Stimulated activated CD8-positive, alpha-beta memory T cell treated with anti-CD3 and anti-CD28 coated beads, Interleukin-15, amount 100 ng/mL, for 1 hour (primary cell): ENCODE results near the gene REL.

ENCODE experiments used
- DNase-seq: peaks from one replicate; pipeline ENCODE4 v3.0.0-alpha.2; 2020; ENCODE audit warnings: low read depth

Gene REL

DNA sequence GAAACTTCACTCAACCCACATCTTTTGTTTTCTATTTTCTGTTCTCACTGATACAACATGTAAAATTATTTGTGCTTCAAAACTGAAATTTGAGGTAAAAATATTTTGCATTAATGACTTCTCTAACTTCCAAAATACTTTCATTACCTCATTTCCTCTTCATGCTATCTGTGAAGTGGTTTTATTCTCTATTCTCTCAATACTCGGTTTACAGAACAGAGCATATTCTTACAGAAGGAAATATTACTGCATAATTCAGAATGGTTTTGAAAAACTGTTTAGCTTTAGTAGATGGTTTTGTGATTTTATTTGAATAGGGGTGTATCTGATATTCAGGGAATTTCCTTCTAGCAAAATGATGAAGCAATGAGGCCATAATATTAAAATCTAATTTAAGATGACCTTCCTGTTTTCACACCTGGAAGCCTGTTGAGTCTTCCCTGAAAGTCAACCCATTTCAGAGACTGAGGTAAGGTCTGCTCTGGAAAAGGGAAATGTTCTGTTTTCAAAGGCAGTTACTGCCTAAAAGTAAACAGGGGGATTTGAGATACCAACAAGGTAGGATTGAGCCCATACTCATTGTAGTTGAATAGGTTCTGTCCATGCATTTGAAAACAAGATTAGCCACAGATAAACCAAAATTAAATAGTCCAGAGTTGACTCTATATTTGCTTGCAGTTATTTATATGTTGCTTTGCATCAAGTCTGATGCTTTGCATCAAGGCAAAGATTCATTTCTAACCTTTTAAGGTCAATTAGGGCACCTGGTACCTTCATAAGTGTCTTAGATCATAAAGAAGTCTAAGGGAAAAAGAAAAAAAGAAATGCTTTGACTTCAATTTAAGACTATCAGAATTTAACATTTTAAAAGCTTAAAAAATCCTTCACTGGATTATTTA is 85.4 kb downstream of the REL start:
- no peak for DNase-seq

DNA sequence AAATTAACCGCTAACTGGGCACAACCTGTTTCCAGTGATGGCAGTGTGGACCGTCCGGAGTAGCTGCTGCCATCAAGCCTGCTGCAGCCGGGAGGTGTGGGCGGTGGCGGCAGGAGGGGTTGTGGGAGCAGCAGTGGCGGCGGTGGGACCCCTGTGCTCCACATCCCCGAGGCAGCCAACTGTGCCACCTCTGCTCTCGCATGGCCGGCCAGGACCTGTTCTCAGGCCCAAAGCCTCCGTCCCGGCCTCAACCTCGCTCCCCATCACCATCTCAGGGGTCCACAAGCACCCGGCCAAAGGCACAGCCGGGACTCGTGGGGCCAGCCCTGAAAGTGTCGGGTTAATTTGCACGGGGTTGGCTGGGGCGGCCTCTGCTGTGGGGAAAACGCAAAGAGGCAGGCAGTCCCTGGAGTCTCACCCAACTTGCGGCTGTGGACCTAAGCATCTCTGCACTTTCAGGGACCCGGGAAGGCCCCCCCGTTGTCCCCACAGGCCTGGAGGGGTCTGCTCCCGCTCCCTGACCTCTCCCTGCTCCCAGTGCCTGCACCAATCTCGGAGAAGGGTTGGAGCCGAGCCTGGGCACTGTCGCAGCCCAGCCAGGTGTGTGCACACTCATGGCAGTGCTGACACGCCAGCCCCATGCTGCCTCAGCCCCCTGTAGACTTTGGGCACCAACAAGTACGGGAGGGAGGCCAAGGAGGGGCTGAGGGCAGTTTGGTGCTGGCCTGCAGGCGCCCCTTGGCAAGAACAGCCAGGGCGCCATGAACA is 91.7 kb downstream of the REL start:
- no peak for DNase-seq

DNA sequence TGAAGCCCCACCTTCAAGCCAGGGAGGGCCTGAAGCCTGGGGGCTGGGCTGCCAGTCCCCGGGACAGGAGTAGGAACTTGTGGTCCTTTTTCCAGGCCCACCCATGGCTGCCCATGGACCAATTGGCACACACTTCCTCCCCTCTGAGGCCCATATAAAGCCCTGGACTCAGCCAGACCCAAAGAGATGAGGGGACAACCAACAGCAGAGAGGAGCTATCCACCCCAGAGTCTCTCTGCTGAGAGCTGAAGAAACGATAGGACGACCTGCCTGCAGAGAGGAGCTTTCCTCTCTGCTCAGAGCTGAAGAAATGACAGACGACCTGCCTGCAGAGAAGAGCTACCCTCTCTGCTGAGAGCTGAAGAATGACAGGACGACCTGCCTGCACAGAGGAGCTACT is 92.3 kb downstream of the REL start:
- DNase-seq: no peak

DNA sequence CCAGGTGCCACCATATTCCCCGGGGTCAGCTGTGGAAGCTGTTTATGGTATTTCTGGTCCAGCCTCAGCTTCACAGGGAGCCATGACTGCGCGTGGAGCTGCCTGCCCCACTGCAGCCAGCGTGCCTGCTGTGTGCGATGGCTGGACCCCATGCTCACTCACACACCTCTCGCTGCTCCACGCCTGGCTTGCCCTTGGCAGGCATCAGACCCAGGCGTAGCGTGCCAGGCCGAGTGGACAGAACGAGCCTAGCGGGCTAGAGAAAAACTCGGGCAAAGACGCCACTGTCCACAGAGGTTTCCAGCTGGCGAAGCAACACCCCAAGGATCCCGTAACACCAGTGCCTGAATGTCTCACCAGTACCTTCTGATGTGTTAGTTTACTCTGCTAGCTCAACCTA is 93.3 kb downstream of the REL start:
- DNase-seq: no peak
